Stimulated activated CD8-positive, alpha-beta memory T cell treated with anti-CD3 and anti-CD28 coated beads, Interleukin-7, amount 100 ng/mL, for 1 hour (primary cell): Measurements from ENCODE around the gene ZC3HAV1L.
A peak's percentile ranks its signal among the peaks of the same experiment; 100 is the strongest.
"Not testable (repeated sequence)": the region's sequence is repeated elsewhere in the genome, so short reads cannot be mapped to it uniquely, and the experiment has no call there.

Experiments used
- DNase-seq, 2 donors: peaks; one replicate each; pipeline ENCODE4 v3.0.0-alpha.2; 2020; ENCODE audit warnings: low read depth in 2 of 2

The ZC3HAV1L gene

DNA sequence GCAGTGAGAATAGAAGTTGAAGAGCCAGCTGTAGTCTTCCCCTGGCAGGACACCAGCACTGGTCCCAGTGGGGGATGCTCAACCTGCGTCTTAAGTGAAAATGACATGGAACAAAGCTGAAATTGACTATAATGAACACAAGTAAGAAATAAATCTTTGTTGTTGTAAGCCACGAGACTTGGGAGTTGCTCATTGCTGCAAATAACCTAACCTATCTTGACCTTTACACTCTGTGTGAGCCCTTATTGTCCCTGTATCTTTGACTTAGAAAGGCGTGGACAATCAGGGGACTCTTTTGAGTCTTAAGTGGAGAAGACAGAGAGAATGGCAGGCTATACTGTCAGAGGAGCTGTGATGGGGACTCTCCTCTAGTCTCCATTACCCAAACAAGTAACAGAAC is 16.9 kb downstream of the ZC3HAV1L start:
- no peak for DNase-seq

GRCh38 chr7:139016931-139017511 is 18.8 kb downstream of the ZC3HAV1L start:
- DNase-seq: peak; percentile 28 to 38

GRCh38 chr7:139011373-139011772 is 24.5 kb downstream of the ZC3HAV1L start:
- DNase-seq: no peak

DNA sequence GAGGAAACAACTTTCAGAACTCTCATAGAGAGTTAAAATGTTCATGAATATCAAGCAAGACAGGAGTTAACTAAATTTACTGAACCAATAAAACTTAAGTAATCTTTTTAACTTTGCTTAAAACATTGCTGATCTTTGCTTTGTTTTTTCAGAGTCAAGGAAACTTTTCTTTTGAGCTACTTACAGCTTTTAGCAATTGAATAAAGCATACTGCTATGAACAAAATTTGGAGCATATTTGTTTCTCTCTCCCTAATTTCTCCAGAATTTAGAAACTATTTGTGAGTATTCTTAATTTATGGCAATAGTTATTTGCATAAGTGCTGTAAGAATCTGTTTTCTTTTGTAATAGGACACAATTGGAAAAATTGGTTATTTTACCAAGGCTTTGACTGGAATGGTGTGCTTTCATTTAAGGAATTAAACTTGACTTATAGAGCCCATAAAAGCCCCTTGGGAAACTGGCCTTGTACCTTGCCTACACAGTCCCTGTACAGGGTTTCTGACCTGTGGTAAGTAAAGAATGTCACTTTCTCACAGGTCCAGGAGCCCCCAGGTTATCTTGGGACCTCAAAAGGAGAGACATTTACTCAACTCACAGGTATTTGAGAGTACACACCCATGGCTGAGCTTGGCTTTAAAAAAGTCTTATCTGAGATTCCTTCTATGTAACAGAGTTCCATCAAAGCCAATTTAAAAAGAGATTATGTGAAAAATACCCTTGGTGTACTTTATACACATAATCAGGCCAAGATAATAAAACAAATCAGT is 31.3 kb downstream of the ZC3HAV1L start:
- no peak for DNase-seq

- no peak for DNase-seq
Observed at GRCh38 chr7:138999414-138999813, 36.4 kb downstream of the ZC3HAV1L start.

DNA sequence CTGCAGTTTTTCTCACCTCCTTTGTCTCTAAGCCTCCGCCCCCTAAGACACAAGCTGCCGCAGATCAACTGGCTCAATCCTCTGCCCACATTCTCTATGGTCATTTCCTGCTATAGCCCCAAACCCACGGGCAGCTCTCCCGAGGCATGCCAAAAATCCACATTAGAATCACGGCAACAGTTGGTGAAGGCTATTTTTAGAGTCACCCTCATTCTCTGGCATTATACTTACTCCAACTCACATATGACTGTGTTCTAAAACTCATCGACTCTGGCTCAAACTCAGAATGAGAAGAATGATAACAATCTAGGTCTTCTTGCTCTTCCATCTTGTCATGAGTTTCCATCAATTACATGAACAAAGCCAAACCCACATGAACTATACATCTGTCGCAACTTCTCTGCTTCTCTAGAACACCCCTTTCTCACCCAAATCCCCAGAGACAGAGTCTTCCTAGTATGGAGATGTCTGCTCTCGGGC is 43.8 kb downstream of the ZC3HAV1L start:
- DNase-seq: no peak

GRCh38 chr7:138987686-138988085 is 48.2 kb downstream of the ZC3HAV1L start:
- DNase-seq: no peak

DNA sequence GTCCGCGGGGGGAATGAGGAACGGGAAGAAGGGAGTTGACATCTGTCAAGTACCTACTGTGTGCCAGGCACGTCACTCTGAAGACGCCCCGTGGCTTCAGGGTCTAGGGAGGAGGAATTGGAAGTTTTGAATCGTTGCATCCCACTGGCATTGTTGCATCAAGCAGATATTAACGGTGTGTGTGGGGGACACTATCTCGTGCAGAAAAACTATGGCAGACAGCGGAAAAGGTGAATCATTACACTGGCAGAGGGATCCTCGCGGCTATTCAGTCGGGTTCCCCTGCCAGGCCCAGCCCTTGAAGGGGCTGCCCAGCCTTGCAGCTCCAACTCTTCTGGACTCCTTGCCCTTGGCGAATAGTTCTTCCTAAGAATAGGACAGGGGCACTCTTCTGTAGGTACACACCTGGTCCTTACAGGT is 53.6 kb downstream of the ZC3HAV1L start:
- no peak for DNase-seq

GRCh38 chr7:138981332-138982203 is 54.3 kb downstream of the ZC3HAV1L start, which contains the start of gene KIAA1549:
Gene KIAA1549, minus strand, starts transcription at chr7:138981389. Its CDS starts 120 bp downstream, at chr7:138981269.
- DNase-seq: no peak

GRCh38 chr7:138980563-138981291 is 55.1 kb downstream of the ZC3HAV1L start:
- DNase-seq: no peak

DNA sequence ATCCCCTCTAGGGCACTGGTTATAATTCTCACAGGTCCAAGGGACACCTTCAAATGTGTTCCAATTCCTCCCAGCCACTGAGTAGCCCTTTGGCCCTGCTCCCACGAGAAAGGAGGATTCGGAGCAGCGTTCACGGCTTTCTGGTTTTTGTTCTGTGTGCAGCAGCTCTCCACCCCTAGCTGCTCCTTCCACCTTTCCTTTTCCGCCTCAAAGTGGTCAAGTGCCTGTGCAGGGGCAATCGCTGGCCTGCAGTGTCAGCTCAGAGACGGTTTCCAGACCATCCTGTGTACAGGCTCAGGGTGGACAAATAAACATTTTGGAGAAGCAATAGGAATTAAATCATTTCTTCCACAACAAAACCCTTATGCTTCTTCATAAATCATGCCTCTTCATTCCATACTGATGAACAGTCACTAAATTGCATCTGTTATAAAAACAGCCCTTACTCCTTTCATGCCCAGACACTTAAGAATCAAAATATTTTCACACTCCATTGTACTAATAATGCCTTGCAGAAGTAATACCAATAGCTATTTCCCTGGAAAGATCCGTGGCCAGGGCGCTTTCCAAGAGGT is 55.8 kb downstream of the ZC3HAV1L start:
- DNase-seq: no peak

GRCh38 chr7:138979226-138979979 is 56.4 kb downstream of the ZC3HAV1L start:
- no peak for DNase-seq

DNA sequence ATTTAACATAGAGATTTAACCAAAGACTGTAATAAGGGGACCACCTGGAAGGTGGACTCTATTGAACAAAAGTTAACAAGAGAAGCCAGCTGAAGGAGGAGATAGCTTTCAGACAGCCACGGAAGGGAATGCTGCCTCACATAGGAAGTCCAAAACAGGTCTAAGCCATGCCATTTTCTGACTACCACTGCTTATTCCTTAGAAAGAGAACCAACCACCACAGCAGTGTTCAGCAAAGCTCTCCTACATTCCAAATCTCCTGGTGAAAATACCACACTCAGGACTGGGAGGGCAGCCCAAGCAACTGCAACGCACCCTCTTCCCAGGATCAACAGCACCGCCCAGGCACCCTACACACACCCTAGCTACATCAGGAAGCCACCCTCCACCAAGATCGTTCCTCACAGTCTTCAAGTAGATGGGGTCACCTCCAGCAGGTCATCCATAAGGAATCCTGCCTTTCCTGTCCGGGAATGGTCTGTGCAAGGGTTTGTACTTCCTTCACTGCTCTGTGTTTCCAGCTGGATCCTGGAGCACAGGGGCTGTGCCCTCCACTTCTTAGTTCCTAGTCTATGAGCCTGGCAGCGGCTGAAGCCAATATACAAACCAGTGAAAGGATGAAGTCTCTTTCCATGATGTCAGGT is 57.2 kb downstream of the ZC3HAV1L start:
- DNase-seq: no peak

DNA sequence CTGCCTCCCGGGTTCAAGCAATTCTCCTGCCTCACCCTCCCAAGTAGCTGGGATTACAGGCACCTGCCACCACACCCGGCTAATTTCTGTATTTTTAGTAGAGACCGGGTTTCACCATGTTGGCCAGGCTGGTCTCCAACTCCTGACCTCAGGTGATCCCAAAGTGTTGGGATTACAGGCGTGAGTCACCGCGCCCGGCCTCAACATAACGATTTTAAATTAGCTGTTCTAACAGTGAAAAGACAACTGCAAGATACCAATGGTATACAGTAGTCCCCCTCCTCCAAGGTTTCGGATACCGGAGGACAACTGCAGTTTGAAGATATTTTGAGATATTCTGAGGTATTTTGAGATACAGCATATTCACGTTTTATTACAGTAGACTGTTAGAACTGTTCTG is 59.7 kb downstream of the ZC3HAV1L start:
- not testable (repeated sequence) for DNase-seq
